Suprapubic skin (tissue), 4 donors: ENCODE data around the gene SDS. TPM values are rescaled to one million over a fixed set of nuclear protein-coding genes. Genes with fewer than 3 reads are reported as not detected.

ENCODE experiments used
- DNase-seq, 2 donors: peaks; one replicate each; pipeline ENCODE4 v3.0.0-alpha.2; 2019; ENCODE audit warnings: low spot score in 2 of 2
- H3K27ac ChIP-seq: fragments of 200-600 bp; sonication (generic); one replicate; pipeline ENCODE4 v1.5.1; 2019
- H3K27me3 ChIP-seq: fragments of 200-600 bp; sonication (generic); one replicate; pipeline ENCODE4 v1.5.1; 2019
- H3K36me3 ChIP-seq: fragments of 200-600 bp; sonication (generic); one replicate; pipeline ENCODE4 v1.5.1; 2019
- H3K4me1 ChIP-seq: fragments of 200-600 bp; sonication (generic); one replicate; pipeline ENCODE4 v1.5.1; 2019
- H3K4me3 ChIP-seq: fragments of 200-600 bp; sonication (generic); one replicate; pipeline ENCODE4 v1.5.1; 2019; ENCODE audit warnings: mild to moderate bottlenecking
- H3K9me3 ChIP-seq: fragments of 200-600 bp; sonication (generic); one replicate; pipeline ENCODE4 v1.5.1; 2019
- EP300 ChIP-seq: sonication (generic); formaldehyde crosslinking; IDR thresholded peaks from one replicate; pipeline ENCODE4 v1.6.1; 2017; ENCODE audit warnings: antibody characterized with exemption
- POLR2A ChIP-seq, 2 donors: fragments of 450-650 bp; IDR thresholded peaks; one replicate each; pipeline ENCODE4 v1.6.1; 2017; ENCODE audit warnings: antibody characterized with exemption in 2 of 2, mild to moderate bottlenecking in 2 of 2, moderate library complexity in 2 of 2
- POLR2AphosphoS5 ChIP-seq, 3 donors: sonication (generic); formaldehyde crosslinking; IDR thresholded peaks; one replicate each; pipeline ENCODE4 v1.6.1; 2017; ENCODE audit warnings: antibody characterized with exemption in 3 of 3
- WGBS: methylation state at CpG from one replicate; pipeline ENCODE4 v1.1.5; 2018; 5-methylcytosine and 5-hydroxymethylcytosine counted together
- total RNA-seq, 4 donors: library from RNA; depleted of rRNA; stranded (reverse); fragments of >200 nt; gene quantifications; one replicate each; pipeline ENCODE4 v1.1.0, GENCODE V29; 2016
- TF ChIP-seq, protein P1 (sequence below), 2 donors: fragments of 200-600 bp in 1 of 2; fragments of 450-650 bp in 1 of 2; sonication (generic) in 1 of 2; IDR thresholded peaks; one replicate each; pipeline ENCODE4 v1.5.1; 2016 to 2019; ENCODE audit warnings: antibody characterized with exemption in 2 of 2, mild to moderate bottlenecking in 1 of 2, moderate library complexity in 1 of 2

SDS gene
- total RNA-seq, 4 donors from 2014 or later: 2.7 TPM; not detected in 3

GRCh38 chr12:113409462-113410124 lies 5.9 kb upstream of the SDS start:
- Histone ChIP-seq H3K9me3 (no peaks in the 10 kb centered on the region), H3K4me1 (no peaks in the 10 kb centered on the region), H3K27me3 (peaks cover 2% of the 10 kb centered on the region), H3K27ac (no peak overlapping the region), H3K36me3 (no peaks in the 10 kb centered on the region), H3K4me3 (no peak overlapping the region)
- TF ChIP-seq EP300: no peak
- no peak for TF ChIP-seq POLR2AphosphoS5 (IDR thresholded peaks at IDR 0.05)
- TF ChIP-seq POLR2A (IDR thresholded peaks at IDR 0.05): no peak
- TF ChIP-seq, protein P1, sequence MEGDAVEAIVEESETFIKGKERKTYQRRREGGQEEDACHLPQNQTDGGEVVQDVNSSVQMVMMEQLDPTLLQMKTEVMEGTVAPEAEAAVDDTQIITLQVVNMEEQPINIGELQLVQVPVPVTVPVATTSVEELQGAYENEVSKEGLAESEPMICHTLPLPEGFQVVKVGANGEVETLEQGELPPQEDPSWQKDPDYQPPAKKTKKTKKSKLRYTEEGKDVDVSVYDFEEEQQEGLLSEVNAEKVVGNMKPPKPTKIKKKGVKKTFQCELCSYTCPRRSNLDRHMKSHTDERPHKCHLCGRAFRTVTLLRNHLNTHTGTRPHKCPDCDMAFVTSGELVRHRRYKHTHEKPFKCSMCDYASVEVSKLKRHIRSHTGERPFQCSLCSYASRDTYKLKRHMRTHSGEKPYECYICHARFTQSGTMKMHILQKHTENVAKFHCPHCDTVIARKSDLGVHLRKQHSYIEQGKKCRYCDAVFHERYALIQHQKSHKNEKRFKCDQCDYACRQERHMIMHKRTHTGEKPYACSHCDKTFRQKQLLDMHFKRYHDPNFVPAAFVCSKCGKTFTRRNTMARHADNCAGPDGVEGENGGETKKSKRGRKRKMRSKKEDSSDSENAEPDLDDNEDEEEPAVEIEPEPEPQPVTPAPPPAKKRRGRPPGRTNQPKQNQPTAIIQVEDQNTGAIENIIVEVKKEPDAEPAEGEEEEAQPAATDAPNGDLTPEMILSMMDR (IDR thresholded peaks at IDR 0.05): no peak
- 62% methylated on average over 6 of the region's 9 CpGs for WGBS
- DNase-seq: no peak

DNA sequence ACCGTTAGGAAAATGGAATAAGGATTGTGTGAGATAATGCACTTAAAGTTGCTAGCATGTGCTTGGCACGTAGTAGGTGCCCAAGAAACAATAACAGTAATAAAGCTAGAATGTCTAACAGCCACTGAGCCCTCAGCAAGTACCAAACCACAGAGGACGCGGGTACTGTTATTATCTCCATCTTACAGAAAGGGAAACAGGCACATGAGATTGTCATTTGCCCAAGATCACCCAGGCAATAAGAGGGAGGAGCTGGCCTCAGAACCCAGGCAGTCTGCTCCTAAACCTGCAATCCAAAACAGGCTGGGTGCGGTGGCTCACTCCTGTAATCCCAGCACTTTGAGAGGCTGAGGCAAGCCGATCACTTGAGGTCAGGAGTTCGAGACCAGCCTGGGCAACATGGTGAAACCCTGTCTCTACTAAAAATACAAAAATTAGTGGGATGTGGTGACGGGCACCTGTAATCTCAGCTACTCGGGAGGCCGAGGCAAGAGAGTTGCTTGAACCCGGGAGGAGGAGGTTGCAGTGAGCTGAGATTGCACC lies 5.1 kb upstream of the SDS start:
- H3K36me3 ChIP-seq: no peaks in the 10 kb centered on the region
- peaks cover 4% of the 10 kb centered on the region for H3K4me1 ChIP-seq
- no peak overlapping the region for H3K4me3 ChIP-seq
- peaks cover 2% of the 10 kb centered on the region for H3K27me3 ChIP-seq
- TF ChIP-seq POLR2A (IDR thresholded peaks at IDR 0.05) (no peak), POLR2AphosphoS5 (IDR thresholded peaks at IDR 0.05) (no peak), EP300 (no peak)
- TF ChIP-seq, protein P1 (IDR thresholded peaks at IDR 0.05): no peak
- WGBS: 88% methylated on average over 11 of the region's 11 CpGs
- H3K27ac ChIP-seq: no peak overlapping the region
- no peaks in the 10 kb centered on the region for H3K9me3 ChIP-seq
- no peak for DNase-seq

DNA sequence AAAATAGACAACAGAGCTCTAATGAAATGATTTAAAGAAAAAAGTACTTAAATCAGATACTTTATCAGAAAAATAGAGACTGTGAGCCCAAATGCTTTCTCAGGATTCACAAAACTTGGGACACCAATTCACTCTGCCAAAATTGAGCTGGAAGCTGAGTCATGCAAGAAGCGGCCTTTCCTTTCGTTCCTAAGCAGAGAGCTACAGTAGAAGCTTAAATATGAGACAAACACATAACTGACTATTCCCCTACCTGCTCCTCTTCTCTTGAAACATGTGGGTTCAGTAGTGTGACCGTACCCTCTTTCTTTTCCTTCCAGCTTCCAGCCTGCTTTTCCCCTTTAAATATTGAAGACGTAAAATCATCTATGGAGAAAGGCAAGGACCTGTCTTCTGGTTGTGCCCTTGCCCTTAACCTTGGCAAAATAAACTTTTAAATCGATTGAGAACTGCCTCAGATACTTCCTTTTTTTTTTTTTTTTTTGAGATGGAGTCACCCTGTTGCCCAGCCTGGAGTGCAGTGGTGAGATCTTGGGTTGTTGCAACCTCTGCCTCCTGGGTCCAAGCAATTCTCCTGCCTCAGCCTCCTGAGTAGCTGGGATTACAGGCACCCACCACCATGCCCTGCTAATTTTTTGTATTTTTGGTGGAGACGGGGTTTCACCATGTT lies 4.4 kb upstream of the SDS start:
- TF ChIP-seq EP300: no peak
- no peak for TF ChIP-seq POLR2A (IDR thresholded peaks at IDR 0.05)
- no peak for TF ChIP-seq POLR2AphosphoS5 (IDR thresholded peaks at IDR 0.05)
- TF ChIP-seq, protein P1 (IDR thresholded peaks at IDR 0.05): no peak
- H3K4me1 ChIP-seq: peaks cover 6% of the 10 kb centered on the region
- no peak for DNase-seq
- no peak overlapping the region for H3K4me3 ChIP-seq
- H3K36me3 ChIP-seq: no peaks in the 10 kb centered on the region
- H3K27me3 ChIP-seq: no peaks in the 10 kb centered on the region
- WGBS: 57% methylated on average over 6 of the region's 6 CpGs
- H3K9me3 ChIP-seq: no peaks in the 10 kb centered on the region
- H3K27ac ChIP-seq: no peak overlapping the region

GRCh38 chr12:113405694-113406093 lies 2.0 kb upstream of the SDS start:
- 79% methylated on average over 3 of the region's 3 CpGs for WGBS
- H3K27ac ChIP-seq: no peak overlapping the region
- H3K4me1 ChIP-seq: peaks cover 6% of the 10 kb centered on the region

More at GRCh38 chr12:113405694-113406093, 2.0 kb upstream of the SDS start:
- peaks cover 2% of the 10 kb centered on the region for H3K27me3 ChIP-seq
- H3K9me3 ChIP-seq: no peaks in the 10 kb centered on the region
- no peak for TF ChIP-seq POLR2A (IDR thresholded peaks at IDR 0.05)
- TF ChIP-seq POLR2AphosphoS5 (IDR thresholded peaks at IDR 0.05): no peak
- TF ChIP-seq, protein P1 (IDR thresholded peaks at IDR 0.05): no peak
- TF ChIP-seq EP300: no peak
- H3K4me3 ChIP-seq: no peak overlapping the region
- H3K36me3 ChIP-seq: no peaks in the 10 kb centered on the region
- no peak for DNase-seq
